HG03196 (cell line): ENCODE results near the gene PDE1C.

ENCODE experiments used
- ATAC-seq: cut with Tn5 transposase; IDR thresholded peaks from one replicate; pipeline ENCODE4 v1.9.1; 2021; ENCODE audit not compliant: unreplicated experiment

The PDE1C gene

DNA sequence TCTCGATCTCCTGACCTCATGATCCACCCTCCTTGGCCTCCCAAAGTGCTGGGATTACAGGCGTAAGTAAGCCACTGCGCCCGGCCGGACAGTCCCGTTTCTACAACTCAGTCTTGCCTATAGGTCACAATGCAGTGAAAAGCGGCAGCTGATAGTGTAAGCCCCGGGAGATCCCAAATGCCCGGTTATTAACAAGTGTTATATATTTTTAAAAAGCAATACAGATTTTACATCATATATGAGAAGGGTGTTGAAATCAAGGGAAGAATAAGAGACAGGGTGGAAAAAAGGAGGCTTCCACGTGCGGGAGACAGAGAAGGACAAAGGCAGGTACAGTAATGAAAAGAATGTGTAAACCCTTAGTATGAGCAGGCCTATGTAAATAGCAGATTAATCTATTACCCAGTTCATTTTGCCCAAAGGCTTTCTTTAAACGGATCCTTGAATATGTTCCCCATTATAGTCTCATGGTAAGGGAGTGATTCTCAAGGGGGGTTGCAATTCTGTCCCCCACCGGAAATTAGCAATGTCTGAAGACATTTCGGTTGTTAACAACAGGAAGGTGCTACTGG is 170.8 kb downstream of the PDE1C start:
- ATAC-seq = no peak

DNA sequence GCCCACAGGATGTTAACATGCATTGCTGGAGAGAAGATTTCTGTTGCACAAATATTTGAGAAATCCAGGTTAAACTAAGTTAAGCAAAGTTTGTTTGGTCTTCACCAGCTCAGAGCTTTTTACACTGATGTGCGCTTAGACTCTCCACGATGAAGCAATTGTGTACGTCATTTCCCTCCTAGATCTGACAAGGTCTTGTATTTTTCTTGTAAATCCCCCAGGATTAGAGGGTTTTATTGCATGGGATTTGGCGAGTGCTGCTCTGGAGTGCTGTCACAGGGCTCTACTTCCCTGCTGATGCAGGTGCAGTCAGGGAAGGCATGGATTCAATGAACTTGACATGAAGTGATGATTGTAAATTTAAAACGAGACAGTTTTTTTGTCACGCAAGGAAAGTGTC is 173.3 kb downstream of the PDE1C start:
- ATAC-seq = no peak

DNA sequence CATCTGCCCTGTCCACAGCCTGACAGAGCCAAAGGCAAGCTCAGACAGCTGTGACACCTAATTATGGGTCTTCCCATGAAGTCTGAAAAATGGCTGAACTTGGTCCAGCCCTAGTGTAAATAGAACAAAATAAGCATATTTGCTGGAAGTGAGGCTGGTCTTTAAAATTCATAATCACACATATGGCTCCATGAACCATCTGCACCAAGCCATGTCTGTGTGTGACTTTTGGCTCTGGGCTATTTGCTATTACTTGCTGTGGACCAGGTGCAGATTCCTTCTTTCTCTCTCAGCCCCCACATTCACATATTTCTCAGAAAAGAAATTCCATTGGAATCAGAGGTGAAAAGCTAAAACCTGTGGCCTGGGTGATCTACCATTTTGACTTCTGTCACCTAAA is 175.9 kb downstream of the PDE1C start:
- no peak for ATAC-seq

DNA sequence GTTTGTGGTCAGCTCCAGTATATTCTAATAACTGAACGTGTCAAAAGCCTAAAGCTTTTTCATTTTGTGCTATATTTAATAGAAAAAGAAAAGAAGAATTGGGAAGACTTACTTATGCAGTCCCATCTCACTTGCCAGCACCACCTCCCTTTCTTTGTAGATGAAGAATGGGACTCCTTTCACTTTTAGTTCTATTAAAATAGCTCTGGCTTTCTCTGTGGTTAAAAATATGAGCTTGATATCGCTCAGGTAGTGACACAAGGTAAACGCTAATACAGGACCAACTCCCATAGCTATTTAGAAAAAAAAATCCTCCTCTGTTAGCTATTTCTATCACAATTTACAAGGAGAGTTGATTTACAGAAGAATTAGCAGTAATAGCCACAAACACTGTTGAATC is 176.8 kb downstream of the PDE1C start:
- ATAC-seq = no peak

DNA sequence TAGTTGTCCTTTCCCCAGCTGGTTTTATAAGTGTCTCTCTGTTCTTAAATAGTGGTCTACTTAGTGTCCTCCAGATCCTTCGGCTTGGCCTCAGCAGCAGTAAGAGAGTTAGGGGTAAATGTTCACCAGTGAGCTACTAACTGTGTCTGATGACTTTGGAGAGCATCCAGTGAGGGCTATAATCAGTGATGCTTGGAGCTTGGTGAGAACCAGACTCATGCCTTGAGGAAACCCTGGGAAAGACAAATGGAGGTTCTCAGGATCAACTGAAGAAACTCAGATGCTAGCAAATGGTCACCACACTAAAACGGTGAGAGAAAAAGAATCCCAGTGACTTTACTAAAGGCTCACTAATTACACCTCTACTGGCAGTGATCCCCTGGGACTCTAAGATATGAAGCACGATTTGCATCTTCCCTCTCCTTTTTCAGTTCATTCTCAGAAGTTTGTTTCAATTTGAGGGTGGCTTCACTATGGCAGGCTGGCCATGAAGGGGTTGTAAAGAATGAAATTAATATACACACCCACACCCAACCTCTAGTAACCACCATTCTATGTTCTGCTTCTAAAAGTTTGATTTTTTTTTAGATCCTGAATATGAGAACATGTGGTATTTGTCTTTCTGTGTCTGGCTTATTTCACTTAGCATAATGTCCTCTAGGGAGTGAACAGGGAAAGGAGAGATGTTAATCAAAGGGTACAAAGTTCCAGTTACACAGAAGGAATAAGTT is 177.9 kb downstream of the PDE1C start:
- peak; percentile 83 for ATAC-seq

DNA sequence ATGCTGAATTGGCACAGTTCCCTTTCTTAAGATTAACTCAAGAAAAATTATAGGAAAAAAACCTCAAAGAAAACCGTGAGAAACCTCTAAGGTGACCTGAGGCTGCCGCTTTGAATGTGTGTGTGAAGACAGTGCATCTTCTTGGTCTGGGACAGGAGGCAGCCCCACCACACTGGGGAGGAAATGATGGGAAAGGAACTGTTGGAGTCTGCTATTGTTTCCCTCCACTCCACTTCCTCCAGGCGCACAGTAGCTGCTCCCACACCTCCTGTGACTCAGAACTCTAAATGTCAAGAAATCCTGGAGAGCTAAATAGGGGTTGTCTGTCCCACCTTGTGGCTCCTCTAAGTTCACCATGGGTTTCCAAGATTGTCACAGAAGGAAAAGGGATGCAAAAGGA is 179.4 kb downstream of the PDE1C start:
- no peak for ATAC-seq

DNA sequence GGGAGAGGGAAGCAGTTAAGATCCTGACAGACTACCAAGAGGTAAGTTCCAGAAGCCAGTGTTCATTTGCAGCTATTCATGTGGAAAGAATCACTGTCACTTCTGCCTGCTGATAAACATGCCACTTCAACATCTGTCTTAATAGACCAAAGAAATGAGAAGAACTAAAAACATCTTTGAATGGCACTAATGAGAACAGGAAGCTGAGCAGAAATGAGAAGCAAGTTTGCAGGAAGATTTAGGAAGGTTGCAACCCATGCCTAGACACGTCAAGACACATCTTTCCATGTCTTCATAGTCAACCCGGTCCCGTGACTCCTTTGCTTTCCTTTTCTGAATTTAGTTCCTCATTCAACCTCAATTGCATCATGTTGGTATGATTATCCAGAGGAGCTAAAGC is 180.0 kb downstream of the PDE1C start:
- ATAC-seq = no peak

DNA sequence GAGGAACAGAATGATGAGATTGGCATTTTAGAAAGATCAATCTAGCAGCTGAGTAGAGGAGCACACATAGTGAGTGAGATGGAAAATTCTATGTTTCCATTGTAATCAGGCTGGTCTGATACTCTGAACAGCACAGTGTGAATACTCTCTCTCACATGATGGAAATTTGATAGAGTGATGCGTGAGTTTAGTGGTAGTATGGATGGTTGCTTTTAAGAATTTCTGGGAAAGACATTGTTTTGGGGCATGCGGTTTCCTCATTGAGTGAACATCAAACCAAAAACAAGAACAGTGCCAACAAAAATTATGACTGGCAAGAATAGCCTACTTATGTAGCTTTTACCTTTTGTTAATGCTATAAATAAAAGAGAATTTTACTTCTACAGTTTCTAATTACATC is 183.2 kb downstream of the PDE1C start:
- no peak for ATAC-seq

DNA sequence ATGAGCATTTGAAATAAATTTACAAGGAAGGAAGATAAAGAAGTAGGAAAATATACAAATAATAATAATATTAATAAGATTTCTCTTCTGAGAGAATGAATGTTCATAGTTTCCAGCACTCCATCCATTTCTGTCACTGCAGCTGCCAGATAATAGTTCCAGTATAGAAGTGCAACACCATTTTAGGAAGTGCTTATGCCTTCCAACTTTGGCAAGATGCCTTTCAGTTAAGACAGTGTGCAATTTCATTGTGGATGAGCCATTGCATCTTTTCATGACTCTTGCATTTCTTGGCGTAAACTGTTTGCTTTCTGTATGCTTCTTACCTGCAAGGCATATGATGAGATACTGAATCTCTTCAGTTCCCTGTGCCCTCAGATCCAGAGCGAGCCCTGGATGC is 185.0 kb downstream of the PDE1C start:
- ATAC-seq = no peak

DNA sequence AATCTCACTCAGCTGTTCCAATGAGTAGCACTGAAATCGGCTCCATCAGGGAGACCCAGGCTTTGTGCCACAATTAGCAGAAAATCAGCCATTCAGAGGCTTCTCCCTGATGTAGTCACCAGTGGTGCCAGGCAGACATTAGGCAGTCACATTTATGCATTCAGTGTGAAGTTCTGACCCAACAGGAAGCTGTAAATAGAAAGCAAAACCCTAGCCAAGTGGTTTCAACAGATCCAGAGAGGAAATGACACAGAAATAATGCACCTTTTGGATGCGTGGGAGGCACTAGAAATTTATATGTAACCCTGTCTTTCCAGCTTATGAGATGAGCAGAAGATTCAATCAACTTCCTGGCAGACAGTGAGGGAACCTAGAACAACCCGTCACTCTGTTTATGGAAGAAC is 186.4 kb downstream of the PDE1C start:
- peak; percentile 82 for ATAC-seq

DNA sequence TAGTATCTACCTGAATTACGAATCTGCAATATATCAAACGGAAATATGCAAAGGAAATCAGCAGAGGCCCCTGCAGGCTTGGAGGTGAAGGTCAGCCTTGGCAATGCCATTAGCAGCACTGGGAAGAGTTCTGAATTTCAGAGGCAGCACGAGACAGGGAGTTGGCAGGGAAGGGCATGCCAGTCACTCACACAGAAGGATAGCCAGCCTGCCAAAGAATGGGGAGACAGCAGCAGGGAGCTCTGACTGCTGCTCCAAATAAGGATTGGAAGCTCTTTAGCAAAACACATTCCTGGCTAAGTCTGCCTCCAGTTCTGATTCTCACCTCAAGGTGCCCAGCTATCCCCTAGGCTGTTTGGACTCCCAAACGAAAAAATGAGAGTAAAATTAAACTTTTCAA is 188.0 kb downstream of the PDE1C start:
- ATAC-seq = no peak

DNA sequence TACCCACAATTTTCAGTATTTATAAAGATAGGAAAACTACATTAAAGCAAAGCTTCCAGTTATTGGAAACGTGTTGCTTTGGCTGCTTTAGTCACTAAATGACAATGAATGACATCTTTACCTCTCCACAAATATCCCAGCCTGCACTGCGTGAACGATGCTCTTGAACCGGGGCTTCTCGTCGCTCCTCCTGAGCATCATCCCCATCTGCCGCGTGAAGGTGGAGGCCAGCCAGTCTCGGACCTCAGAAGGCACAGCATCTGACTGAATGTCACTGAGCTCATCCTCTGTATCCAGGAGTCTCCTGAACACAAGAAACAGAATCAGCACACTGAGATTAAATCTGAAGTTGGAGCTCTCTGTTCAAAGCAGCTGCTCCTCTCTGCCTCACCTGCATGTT is 191.3 kb downstream of the PDE1C start:
- no peak for ATAC-seq

DNA sequence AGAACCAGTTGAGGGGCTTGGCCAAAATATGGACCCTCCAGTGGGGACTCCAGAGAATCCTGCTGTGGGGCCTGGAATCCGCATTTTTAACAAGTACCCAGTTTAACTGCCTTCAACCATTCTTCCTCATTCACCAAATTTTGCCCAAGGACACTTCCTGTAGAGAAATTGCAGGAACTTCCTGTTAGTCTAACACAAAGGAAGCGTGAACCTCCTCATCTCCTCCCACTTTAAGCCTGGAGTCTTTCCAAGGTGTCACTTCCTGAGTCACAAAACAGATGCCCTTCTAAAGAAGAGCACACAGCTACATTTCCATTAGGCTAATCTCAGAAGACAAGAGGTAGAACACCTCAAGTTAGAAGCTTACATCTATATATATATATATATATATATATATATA is 194.8 kb downstream of the PDE1C start:
- no peak for ATAC-seq

DNA sequence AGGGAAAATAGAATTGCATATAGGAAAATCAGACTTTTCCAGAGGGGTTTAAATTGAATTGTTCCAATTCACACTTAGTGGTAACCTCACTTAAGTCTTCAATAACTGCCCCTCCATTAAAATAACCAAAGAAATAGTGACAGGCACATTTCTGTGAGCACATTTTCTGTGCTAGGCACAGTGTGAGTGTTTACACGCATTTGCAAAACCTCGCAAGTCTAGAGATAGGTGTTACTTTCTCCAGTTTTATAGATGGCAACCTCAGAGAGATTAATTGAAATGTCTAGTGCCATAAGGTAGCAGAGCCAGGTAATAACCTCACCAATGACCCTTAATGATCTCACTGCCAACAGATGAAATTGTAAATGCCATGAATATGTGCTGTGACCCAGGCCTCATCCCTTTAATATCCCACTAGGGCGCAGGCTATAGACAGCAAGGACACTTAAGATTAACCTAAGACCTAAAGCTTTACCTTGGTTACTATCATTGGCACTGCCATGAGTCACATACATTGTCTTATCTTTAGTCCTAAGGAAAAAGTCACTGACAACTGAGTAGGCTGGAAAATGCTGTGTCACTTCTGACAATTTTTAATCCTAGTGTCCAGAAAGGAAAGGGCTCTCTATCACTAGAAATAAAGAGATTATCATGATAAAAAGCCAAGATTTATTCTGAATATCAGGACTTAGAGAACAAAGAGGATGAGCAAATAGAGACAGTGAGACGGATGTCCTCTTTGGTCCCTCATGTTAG is 195.4 kb downstream of the PDE1C start:
- ATAC-seq = no peak

DNA sequence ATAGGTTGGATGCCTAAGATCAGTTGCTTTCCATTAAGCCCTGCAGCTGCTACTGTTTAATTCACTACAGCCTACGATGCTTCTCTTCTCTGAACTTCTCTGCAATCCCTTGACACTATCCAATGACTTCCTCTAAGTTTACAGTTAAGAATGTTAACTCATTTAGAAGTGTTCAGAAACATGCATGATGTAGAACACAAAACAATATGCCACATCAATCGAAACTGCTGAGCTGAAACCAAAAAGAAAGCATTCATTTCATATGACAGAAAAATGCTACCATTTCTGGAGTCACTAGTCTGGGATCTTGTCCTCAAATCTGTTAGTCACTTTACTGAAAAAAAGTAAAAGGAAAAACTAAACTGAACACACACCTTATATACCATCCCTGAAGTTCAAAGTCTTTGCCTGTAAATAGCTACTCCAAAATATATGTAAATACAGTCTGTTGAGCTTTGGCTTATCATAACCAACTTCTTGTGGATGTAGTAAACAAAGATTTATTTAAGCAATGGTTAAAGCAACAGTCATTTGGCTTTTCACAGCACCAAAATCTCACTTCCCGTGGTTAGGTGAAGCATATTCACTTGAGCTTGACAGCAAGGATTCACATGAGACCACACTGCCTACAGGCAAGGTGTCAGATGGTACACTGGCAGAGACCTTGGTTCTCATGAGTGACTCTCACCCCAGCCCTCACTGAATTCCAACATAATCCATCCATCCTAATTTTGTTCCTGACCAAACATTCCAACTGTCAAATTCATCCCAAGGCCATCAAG is 196.2 kb downstream of the PDE1C start:
- peak; percentile 82 for ATAC-seq

DNA sequence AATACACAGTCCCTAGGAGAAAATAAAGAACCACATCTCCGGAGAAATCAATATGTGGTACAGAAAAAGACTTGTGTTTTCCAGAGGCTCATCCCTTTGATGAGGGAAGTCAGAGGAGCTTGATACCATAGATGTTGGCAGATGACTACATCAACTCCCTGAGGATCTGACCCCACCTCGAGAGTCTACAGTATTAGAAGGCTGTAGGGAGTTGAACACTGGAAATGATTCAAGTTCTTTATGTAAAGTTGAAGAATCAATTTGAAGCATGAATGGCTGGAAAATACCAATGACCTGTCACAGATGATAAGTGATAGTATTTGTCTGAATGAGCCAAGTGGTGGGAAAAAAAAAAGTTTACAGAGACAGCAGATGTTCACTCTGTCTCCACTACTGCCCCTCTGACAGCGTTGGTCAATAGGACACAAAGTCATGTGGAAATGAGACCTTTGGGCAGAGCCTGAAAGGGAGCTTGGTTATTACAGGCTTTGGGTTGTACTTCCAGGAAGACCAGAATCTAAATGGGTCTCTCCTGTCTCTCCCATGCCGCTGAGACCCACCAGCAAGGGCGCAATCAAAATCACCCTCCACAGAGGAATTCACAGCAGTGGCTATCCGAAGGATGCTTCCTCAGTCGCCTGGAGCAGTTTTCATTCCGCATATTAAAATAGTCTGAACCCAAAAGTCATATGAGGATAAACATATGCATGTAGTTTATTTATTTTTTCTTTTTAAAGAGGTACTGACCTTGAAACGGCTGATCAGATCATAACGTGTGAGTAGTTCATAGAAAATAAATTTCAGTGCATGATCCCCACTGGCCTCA is 197.4 kb downstream of the PDE1C start:
- ATAC-seq = no peak

DNA sequence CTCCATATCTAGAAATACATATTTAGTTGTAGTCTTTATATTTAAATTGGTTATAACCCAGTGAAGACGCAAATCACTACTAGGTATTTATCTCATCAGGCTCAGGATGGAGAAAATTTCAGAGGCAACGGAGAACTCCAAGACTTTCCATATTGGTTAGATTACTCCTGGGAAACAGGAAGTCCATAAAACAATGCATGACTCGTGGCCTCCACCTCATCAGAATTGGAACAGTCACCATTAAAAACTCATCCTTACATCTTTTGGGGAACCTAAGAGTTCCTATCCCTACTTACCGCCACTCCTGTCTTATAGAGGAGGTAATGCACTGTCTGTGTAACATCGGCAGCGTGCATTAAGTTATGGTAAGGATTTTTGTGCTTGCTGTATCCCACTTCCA is 205.6 kb downstream of the PDE1C start:
- no peak for ATAC-seq

DNA sequence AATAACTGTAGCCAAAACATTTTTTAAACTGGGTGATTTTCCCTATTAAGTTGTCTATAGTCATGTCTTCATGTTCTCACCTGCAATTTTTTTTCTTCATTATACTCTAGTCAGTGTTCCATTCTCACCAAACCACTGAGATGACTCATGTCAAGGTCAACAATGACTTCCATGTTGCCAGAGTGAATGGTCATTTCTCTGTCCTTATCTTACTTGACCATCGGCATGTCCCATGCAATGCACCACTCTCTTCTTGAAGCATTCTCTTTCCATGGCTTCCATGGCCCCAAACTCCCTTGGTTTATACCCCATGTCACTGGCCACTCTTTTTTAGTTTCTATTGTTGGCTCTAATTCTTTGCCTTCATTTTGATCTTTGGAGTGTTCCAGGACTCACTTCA is 209.3 kb downstream of the PDE1C start:
- ATAC-seq = no peak

DNA sequence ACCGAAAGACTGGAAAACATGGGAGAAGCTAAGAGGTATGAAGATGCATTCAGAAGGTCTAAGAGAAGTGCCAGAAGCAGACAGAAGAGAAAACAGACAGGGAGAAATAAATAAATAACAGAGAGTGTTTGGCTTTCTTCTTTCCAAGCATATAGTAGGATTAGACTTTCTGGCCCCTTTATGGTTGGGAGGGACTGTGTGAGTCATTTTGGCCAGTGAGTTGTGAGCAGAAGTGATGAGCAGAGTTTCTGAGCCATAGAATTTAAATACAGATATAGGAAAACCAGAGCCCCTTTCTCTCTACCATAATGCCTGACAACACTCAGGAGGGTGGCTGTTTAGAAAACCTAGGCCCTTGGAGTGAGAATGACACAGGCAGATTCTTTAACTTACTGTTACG is 212.2 kb downstream of the PDE1C start:
- no peak for ATAC-seq

DNA sequence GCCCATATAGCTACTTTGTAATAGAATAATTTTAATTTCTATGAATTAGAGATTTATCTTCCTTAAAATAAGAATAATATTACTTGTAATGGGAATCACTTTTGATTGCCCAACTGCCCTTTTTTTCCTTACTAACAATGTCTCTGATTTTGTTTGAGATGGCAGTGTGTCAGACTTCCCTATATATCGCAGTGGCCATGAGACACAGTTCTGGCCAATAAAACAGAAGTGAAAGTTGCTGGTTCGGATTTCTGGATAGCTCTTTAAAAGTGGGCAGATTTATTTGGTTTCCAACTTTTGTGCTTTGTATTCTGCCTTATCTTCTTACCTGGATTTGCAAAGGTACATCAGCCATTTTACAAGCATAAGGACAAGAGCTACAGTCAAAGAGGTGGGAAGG is 213.0 kb downstream of the PDE1C start:
- ATAC-seq = no peak

DNA sequence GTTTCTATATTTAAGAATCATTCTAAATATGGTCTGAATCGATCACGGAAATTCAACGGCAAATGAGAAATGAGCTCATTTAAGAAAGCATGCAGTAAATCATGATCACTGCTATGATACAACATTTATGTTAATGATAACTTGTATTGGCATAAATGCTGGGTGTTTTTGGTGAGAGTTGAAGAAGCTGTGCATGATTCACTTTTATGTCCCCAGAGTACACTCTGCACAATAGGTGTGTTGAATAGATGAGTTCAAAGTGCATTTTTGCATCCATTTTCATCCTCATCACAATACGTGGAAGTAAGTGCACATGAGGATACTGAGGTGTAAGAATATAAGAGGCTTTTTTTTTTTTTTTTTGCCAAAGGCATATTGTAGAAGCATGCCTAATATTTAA is 213.9 kb downstream of the PDE1C start:
- no peak for ATAC-seq
